Fibroblast of upper back skin (primary cell): ENCODE measurements around the gene BARX2.

Source experiments
- DNase-seq: peaks from one replicate; pipeline ENCODE4 v3.0.0-alpha.2; 2013

The BARX2 gene

GRCh38 chr11:129374081-129374992 is 1.3 kb upstream of the BARX2 start:
- DNase-seq: no peak

- no peak for DNase-seq
Observed at GRCh38 chr11:129374993-129375750, 476 bp upstream of the BARX2 start.

DNA sequence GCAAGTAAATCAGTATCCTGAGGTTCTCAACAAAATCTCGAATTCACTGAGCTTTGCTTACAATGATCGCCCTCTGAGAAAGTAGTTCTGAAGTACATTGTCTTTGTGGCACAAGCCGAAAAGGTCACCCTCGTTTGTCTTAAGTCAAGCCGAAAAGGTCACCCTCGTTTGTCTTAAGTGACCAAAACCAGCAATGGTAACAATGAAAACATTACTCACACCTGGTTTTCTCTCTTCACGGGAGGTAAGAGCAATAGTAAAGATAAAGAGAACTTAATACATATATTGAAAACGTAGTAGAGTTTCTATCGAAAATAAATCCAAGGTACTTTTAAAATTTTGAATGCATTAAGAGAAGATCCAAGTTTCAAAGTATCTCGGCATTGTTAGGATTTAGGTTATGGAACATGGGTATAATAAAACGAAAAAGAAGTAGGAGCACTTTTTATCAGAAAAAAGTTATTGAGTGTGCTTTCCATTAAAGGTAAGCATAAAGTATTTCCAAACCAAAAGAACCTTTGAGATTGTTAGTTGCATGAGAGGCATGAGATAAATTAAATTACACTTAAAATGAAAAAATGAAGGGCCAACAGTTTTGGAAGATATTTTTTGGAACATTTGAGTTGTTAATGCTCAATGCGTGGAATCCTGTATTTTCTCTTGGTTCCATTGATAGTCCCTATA is 1.2 kb downstream of the BARX2 start:
- DNase-seq: no peak

DNA sequence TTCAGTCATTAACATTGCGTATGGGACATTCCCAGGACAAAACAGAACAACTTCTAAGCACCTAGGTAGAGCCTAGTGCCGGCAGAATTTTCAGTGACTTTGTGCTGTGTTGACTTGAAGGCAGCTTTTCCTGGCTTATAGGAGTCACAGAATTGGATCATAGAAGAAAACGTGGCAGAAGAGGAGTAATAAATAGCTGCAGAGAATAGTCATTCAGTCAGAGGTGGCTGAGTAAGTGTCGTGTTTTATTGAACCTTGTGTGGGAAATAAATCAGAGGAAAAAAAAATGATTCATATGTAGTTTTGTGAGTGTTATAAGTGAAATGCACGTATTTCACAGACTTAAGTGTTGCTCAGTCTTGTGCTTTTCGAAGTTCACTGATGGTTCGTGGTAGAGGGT is 2.1 kb downstream of the BARX2 start:
- DNase-seq: no peak

DNA sequence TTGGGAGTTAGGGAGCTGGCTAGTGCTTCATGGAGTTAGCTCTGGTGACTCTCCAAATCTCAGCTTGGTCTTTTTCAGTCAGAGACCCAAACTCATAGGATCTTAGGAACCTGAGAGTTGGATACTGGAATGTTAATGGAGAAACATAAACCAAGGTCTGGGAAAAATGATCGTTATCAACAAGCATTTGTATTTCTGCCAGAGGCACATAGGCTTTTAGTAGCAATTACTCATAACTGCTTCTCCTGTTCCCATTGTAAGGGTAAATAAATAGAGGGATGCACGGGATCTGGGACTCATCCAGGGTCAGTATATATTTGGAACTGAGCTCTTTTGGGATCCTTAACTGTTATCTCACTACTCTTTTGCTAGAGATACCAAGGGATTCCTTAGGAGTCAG is 4.8 kb downstream of the BARX2 start:
- no peak for DNase-seq

DNA sequence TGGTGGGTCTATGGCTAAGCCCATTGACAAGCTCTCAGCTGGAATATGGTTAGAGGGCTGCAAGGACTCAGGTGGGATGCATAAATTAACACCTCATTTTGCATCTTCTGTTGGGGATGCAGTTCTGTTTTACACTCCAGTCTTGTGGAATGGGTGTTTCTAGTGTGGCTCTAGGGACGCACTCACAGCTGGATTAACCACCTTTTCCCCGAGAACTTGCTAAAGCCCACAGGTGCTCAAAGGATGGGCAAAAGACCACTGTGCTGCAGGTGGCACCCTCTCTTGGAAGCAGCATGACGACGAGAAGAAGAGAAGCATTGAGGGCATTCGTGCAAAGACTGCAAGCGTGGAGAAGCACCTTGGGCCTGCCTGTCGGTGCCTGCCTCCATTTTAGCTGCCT is 6.9 kb downstream of the BARX2 start:
- no peak for DNase-seq

DNA sequence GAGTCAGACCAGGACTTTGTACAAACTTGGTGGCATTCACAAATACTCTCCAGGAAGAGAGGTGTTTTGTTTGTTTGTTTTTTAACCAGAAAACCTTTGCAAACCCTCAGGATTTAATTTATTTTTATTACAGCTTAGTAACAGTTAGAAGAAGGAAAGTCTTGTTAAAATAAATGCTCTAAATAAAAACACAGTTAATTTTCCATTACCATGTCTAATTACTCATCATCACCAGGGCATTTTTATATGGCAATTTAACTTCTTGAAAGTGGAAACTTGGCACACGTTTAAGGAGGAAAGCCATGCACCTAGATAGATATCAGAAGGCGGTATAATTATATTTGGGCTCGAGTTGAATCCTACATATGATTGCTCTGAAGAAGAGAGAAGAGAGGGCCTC is 7.4 kb downstream of the BARX2 start:
- no peak for DNase-seq

DNA sequence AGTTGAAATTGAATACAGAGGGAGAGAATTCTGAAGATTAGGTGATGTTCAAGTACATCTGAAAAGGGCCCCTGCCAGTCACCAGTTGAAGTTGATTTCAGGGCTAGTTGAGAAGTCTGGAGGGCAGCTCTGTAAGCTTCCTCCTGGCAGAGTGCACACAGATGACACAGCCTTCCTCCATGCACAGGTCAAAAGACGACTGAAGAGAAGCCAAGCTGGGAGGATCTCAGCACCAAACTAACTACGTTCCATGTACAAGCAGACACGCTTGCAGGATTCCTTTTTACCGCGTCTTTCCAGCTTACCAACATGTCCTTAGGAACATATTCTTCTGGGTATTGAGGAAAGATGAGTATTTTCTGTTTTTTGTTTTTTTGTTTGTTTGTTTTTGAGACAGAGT is 7.9 kb downstream of the BARX2 start:
- no peak for DNase-seq

DNA sequence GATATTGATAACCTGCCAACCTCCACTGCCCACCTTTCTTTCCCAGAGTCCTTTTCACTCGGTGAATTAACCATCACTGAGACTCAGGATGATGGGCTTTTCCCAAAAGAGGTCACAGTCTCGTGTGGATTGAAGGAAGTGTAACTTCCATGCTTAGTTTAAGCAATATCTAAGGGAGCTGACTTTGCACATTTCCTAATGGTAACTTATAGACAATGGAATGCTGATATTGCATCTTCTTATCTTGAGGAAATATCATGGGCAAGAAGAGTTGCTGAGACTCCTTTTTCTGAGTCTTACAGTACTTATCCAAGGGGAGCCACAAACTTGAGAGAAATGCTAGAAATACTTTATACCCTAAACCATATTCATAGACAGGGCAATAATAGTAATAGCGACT is 8.8 kb downstream of the BARX2 start:
- no peak for DNase-seq

GRCh38 chr11:129385801-129386200 is 10.2 kb downstream of the BARX2 start:
- DNase-seq: no peak

DNA sequence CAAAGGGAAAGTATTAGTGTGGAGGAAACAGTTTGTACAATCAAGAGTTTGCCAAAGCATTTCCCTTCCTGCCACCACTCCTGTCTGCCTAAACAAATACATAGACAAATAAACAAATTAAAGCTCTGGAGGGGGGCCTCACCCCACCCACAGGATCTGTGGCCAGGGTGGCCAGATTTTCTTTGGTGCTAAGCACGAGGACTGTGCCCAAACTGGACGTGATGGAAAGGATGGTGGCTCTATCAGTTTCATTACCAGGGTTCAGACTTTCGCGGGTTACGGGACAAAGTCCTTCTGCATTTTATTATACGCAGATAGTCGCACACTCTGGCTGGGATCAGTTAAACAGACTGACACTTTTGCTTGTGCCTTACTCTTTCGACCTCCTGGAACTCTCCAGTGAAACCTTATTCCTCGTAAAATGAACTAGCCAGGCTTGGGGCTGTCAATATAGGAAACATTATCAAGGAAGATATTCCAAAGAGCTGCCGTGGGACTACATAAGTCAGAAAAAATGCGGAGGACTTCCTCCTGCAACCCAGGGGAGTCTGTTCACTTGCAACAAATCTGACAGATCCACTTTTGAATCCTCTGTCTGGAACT is 11.2 kb downstream of the BARX2 start:
- peak; percentile 5 for DNase-seq

GRCh38 chr11:129387434-129387833 is 11.8 kb downstream of the BARX2 start:
- DNase-seq: no peak

DNA sequence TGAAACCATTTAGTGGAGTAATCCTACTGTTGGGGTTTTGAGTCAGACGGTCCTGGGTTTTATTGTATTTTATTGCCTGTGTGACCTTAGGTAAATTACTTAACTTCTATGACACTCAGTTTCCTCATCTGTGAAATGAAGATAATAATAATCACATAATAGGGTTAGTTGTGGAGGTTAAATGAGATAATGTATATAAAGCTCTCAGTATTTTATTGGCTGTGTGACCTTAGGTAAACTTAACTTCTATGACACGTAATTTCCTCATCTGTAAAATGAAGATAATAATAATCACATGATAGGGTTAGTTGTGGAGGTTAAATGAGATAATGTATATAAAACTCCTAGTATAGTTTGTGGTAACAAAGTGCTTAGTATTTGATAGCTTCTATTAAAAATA is 13.2 kb downstream of the BARX2 start:
- DNase-seq: no peak

DNA sequence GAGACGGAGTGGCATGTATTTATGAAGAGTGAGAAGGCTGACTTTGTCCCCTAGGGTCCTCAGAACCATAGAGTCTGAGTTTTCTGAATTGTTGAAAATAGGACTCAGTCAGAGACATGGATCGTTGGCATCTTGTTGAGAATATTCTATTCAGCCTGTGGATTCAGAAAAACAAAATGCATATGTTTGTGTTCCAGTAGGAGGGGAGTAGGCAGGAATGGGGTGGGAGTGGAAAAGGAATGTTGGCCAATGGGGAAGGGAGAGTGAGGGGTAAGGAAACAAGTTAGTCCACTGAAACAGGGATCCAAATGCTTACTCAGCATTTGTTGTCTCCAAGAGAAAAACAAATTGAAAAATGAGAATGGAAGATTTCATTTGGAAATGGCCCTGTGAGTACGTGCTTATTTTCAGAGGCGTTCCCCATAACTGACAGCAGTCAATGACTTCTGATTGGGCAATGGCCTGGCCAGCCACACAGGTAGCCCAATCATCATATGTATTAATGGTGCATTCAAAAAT is 14.7 kb downstream of the BARX2 start:
- no peak for DNase-seq

- DNase-seq: no peak
Observed at GRCh38 chr11:129391360-129391759, 15.7 kb downstream of the BARX2 start.

- DNase-seq: no peak
Observed at GRCh38 chr11:129391821-129392220, 16.2 kb downstream of the BARX2 start.

DNA sequence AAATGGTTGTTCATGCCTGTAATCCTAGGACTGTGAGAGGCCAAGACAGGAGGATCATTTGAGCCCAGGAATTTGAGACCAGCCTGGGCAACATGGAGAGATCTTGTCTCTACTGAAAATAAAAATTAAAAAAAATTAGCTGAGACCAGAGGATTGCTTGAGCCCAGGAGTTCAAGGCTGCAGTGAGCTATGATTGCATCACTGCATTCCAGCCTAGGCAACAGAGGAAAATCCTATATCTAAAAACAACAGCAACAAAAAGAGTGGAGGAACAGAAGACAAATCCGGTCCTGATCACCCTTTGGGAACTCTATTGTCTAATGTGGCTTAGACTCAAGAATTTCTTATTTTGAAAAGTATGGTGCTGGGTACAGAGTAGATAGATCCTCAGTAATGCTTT is 17.3 kb downstream of the BARX2 start:
- DNase-seq: no peak

DNA sequence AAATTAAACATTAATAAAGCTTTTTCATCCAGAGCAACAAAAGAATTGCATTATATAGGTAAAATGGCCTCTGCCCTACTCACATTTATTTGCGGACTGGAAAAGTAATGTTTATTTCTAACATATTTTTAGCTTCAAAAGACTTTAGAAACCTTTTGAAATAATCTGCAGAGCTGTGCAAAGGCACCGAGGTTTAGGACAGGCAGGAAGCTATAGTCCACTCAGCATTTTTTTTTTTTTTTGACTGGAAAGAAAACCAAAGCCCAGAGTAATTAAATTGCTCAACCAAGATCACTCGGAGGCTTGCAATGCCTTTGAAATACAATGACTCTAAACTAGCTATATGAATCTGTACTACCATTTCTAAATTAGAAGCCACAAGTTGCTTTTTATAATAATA is 19.1 kb downstream of the BARX2 start:
- DNase-seq: no peak

GRCh38 chr11:129395432-129395831 is 19.8 kb downstream of the BARX2 start:
- DNase-seq: no peak

DNA sequence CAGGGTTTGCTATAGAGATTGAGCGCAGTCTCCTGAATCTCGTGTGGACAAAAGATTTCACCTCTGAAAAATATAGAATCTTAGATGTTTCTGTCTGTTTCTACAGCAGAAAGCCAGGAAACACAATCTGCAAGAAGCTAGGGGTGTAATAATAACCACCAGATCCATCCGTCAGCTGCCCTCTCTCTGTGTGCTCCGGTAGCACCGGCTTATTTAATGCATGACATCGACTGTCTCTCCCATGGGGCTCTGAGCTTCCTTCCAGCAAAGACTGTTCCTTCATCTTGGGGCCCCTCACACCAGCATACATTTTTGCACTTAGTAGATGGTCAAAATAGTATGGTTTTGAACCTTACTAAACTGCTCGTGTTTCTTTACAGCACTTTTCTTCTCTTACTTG is 20.2 kb downstream of the BARX2 start:
- DNase-seq: no peak

- DNase-seq: no peak
Observed at GRCh38 chr11:129396454-129396853, 20.8 kb downstream of the BARX2 start.

DNA sequence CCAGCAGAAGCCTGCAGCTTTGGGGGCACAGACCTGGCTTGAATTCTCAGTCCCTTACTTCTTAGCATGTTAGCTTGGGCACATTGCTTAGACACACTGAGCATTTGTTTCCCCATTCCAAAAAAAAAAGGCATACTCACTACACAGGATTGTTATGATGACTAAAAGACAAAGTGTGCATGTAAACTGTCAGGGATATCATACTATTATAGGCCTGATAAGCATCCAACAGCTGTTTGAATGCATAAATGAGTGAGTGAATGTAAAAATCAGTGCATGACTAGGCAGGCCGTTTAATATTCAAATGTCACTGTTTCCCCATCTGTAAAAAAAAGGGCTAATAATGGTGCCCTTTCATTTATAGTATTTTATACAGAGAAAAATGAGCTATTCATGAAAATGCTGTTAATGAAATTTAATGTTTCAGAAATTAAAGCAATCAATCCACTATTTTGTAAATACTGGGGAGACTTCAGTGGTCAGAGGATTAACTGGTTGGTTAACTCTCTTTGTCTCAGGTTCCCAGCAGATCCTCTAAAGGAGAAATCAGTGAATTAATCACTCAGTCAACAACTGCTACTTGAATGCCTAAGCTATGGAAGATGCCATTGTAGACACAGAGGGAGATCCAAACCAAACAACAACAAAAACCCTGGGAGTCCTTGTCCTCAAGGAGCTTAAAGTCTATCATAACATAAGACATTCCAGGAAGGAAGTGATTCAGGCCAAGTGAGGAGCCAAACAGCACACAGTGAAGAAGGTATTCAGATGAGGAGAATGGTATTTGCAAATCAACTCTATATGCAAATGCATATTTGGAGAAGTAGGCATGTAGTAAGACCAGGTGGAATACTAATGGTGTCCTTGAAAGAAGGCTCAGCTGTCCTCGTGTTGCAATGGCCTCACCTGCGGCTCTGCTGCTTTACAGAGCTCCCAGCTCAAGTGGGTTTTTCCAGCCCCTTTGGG is 26.8 kb downstream of the BARX2 start:
- no peak for DNase-seq
